HepG2 (cell line): ENCODE results near the gene VEZF1. TPM values are rescaled to one million over a fixed set of nuclear protein-coding genes. Genes with fewer than 3 reads are reported as not detected.
A peak's percentile ranks its signal among the peaks of the same experiment; 100 is the strongest.

Source experiments
- ATF7 ChIP-seq, 2 experiments: fragments of 450-650 bp in 1 of 2; sonication (generic) in 1 of 2; formaldehyde crosslinking in 1 of 2; IDR thresholded peaks; 2 replicates each; pipeline versions ENCODE4 v1.4.0 to v1.6.1; 2016 to 2020; ENCODE audit warnings: antibody characterized with exemption in 1 of 2, mild to moderate bottlenecking in 1 of 2, missing genetic modification reagents in 1 of 2
- CC2D1A ChIP-seq: sonication (generic); formaldehyde crosslinking; IDR thresholded peaks from 2 replicates; pipeline ENCODE4 v1.8.1; 2023; ENCODE audit warnings: mild to moderate bottlenecking, missing genetic modification reagents
- CSRNP1 ChIP-seq: sonication (generic); formaldehyde crosslinking; IDR thresholded peaks from 2 replicates; pipeline ENCODE4 v1.8.1; 2023; ENCODE audit warnings: mild to moderate bottlenecking, missing genetic modification reagents
- FOXJ3 ChIP-seq: sonication (generic); formaldehyde crosslinking; IDR thresholded peaks from 2 replicates; pipeline ENCODE4 v1.4.0; 2020; ENCODE audit warnings: missing genetic modification reagents, mild to moderate bottlenecking, borderline replicate concordance
- GATA4 ChIP-seq: sonication (generic); IDR thresholded peaks from 2 replicates; pipeline ENCODE4 v1.6.1; 2016; ENCODE audit warnings: antibody characterized with exemption, low read depth, borderline replicate concordance
- HIVEP1 ChIP-seq: sonication (generic); formaldehyde crosslinking; IDR thresholded peaks from 2 replicates; pipeline ENCODE4 v1.4.0; 2020; ENCODE audit warnings: mild to moderate bottlenecking, missing genetic modification reagents
- ISX ChIP-seq: sonication (generic); formaldehyde crosslinking; conservative IDR thresholded peaks from 2 replicates; pipeline ENCODE4 v1.5.0; 2020; ENCODE audit warnings: missing genetic modification reagents
- KDM3A ChIP-seq: IDR thresholded peaks from 2 replicates; pipeline ENCODE4 v1.6.1; 2018; ENCODE audit warnings: low read depth, missing compliant biosample characterization
- KDM5A ChIP-seq: fragments of 200-600 bp; sonication (generic); IDR thresholded peaks from 2 replicates; pipeline ENCODE4 v1.7.0; 2018; ENCODE audit warnings: antibody characterized with exemption, mild to moderate bottlenecking, low read length, borderline replicate concordance
- NFRKB ChIP-seq: fragments of 450-650 bp; IDR thresholded peaks from 2 replicates; pipeline ENCODE4 v1.6.1; 2017
- PRDM4 ChIP-seq: sonication (generic); formaldehyde crosslinking; IDR thresholded peaks from 2 replicates; pipeline ENCODE4 v1.9.0; 2021; ENCODE audit warnings: missing genetic modification reagents, borderline replicate concordance
- PTBP1 ChIP-seq: fragments of 200-400 bp; formaldehyde crosslinking; IDR thresholded peaks from 2 replicates; pipeline ENCODE4 v1.6.1; 2018; ENCODE audit warnings: low read length, low read depth; ENCODE audit not compliant: poor library complexity, severe bottlenecking
- RAD51 ChIP-seq: fragments of 450-650 bp; IDR thresholded peaks from 2 replicates; pipeline ENCODE4 v1.6.1; 2016; ENCODE audit warnings: borderline replicate concordance
- SALL2 ChIP-seq: sonication (generic); formaldehyde crosslinking; IDR thresholded peaks from 2 replicates; pipeline ENCODE4 v1.8.1; 2023; ENCODE audit warnings: mild to moderate bottlenecking, missing genetic modification reagents, inconsistent platforms
- SETDB1 ChIP-seq: sonication (generic); formaldehyde crosslinking; IDR thresholded peaks from 2 replicates; pipeline ENCODE4 v1.5.1; 2020; ENCODE audit warnings: missing genetic modification reagents, mild to moderate bottlenecking, borderline replicate concordance
- ZNF431 ChIP-seq: sonication (generic); formaldehyde crosslinking; IDR thresholded peaks from 2 replicates; pipeline ENCODE4 v1.9.0; 2022; ENCODE audit warnings: missing genetic modification reagents, low read depth, mild to moderate bottlenecking, borderline replicate concordance
- ZNF672 ChIP-seq: sonication (generic); formaldehyde crosslinking; IDR thresholded peaks from 2 replicates; pipeline ENCODE4 v1.8.1; 2022; ENCODE audit warnings: missing genetic modification reagents
- ZNF746 ChIP-seq: sonication (generic); formaldehyde crosslinking; IDR thresholded peaks from 2 replicates; pipeline ENCODE4 v1.8.0; 2022; ENCODE audit warnings: mild to moderate bottlenecking, missing genetic modification reagents
- polyA plus RNA-seq, 8 experiments: library from polyadenylated mRNA; depleted of rRNA in 3 of 8; stranded (reverse) in 7 of 8; unstranded in 1 of 8; fragments of >200 nt; fragmentation: Illumina TruSeq in 4 of 8; extraction: Trizol in 4 of 8; gene quantifications; 2 replicates each; pipeline versions ENCODE4 v1.2.1 to v1.2.3, GENCODE V29; 2011 to 2016; ENCODE audit warnings: low read depth in 4 of 8, missing spikeins in 1 of 8, mixed read lengths in 1 of 8; ENCODE audit not compliant: insufficient read depth in 1 of 8
- total RNA-seq, 5 experiments: library from RNA; depleted of rRNA; stranded (reverse); fragments of >200 nt; fragmentation: Illumina TruSeq; extraction: Trizol; gene quantifications; 2 replicates each; pipeline ENCODE4 v1.2.3, GENCODE V29; 2016; ENCODE audit warnings: low read depth in 1 of 5
- TF ChIP-seq, protein P1 (sequence below): sonication (generic); formaldehyde crosslinking; IDR thresholded peaks from 2 replicates; pipeline ENCODE4 v1.4.0; 2020; ENCODE audit warnings: mild to moderate bottlenecking, missing genetic modification reagents

Gene VEZF1
- total and polyA plus RNA-seq, 2 of the 13 experiments (the other 11 are each of a cell fraction or from before 2014, with no cell fraction given), result 45.9 to 49.7 TPM

- TF ChIP-seq PTBP1 (no peak), ZNF672 (CRISPR knock-in tag) (no peak), ISX (CRISPR knock-in tag) (no peak), CC2D1A (CRISPR knock-in tag) (no peak), SALL2 (CRISPR knock-in tag) (no peak), SETDB1 (CRISPR knock-in tag) (no peak), PRDM4 (no peak), NFRKB (no peak), ZNF431 (CRISPR knock-in tag) (no peak), FOXJ3 (peak; percentile 60; the same call in 1 of the 2 replicates), GATA4 (no peak), RAD51 (no peak), ATF7 (IDR thresholded peaks at IDR 0.05) (no peak), ATF7 (CRISPR knock-in tag; IDR thresholded peaks at IDR 0.05) (no peak), ZNF746 (CRISPR knock-in tag) (no peak), CSRNP1 (CRISPR knock-in tag) (no peak), HIVEP1 (CRISPR knock-in tag) (no peak), KDM5A (no peak), KDM3A (CRISPR knock-in tag) (no peak)
- TF ChIP-seq, protein P1, sequence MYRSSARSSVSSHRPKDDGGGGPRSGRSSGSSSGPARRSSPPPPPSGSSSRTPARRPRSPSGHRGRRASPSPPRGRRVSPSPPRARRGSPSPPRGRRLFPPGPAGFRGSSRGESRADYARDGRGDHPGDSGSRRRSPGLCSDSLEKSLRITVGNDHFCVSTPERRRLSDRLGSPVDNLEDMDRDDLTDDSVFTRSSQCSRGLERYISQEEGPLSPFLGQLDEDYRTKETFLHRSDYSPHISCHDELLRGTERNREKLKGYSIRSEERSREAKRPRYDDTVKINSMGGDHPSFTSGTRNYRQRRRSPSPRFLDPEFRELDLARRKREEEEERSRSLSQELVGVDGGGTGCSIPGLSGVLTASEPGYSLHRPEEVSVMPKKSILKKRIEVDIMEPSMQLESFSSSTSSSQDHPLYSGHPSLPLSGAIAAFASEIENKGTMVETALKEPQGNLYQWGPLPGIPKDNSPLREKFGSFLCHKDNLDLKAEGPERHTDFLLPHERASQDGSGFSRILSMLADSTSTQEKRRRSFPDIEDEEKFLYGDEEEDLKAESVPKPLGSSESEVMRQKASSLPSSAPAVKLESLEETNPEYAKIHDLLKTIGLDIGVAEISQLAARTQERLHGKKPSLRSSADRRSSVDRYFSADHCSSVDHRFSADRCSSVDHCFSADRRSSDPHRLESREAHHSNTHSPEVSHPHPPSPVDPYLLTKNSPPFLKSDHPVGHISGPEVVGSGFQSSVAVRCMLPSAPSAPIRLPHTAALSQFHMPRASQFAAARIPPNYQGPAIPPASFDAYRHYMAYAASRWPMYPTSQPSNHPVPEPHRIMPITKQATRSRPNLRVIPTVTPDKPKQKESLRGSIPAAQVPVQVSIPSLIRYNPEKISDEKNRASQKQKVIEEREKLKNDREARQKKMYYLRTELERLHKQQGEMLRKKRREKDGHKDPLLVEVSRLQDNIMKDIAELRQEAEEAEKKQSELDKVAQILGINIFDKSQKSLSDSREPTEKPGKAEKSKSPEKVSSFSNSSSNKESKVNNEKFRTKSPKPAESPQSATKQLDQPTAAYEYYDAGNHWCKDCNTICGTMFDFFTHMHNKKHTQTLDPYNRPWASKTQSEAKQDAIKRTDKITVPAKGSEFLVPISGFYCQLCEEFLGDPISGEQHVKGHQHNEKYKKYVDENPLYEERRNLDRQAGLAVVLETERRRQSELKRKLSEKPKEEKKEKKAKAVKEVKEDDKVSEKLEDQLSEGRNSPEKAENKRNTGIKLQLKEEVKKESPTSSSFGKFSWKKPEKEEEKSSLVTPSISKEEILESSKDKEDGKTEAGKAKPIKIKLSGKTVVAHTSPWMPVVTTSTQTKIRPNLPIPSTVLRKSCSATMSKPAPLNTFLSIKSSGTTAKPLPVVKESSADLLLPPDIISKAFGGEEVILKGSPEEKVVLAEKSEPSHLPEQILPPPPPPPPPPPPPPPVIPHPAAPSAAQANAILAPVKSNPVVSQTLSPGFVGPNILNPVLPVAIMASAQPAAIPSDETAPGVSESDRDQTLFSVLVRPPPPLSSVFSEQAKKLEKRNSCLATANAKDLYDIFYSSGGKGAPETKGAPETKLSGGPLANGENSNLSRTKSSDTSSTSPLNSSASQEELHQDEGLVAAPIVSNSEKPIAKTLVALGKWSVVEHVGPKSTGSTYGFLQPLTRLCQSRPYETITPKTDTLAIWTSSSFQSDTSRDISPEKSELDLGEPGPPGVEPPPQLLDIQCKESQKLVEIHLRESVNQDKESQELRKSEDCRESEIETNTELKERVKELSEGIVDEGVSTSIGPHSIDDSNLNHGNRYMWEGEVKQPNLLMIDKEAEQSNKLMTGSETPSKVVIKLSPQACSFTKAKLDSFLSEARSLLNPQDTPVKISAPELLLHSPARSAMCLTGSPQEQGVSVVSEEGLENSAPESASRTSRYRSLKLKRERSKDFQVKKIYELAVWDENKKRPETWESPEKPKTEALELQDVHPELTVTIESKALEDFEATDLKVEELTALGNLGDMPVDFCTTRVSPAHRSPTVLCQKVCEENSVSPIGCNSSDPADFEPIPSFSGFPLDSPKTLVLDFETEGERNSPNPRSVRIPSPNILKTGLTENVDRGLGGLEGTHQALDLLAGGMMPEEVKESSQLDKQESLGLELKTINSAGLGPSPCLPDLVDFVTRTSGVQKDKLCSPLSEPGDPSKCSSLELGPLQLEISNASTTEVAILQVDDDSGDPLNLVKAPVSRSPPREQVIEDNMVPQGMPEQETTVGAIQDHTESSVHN (CRISPR knock-in tag), result no peak
Observed at GRCh38 chr17:57975044-57975443, 13.0 kb downstream of the VEZF1 start (continued).
